A549 (cell line): ENCODE measurements around the gene OMP.

Source experiments
- TF ChIP-seq, protein P1 (sequence below): fragments of >200 bp; sonication (Bioruptor Twin); formaldehyde crosslinking; IDR thresholded peaks from 3 replicates; pipeline ENCODE4 v1.6.1; 2016
- TF ChIP-seq, protein P2 (sequence below): fragments of >200 bp; sonication (Bioruptor Twin); formaldehyde crosslinking; IDR thresholded peaks from 3 replicates; pipeline ENCODE4 v1.5.1; 2016

DNA sequence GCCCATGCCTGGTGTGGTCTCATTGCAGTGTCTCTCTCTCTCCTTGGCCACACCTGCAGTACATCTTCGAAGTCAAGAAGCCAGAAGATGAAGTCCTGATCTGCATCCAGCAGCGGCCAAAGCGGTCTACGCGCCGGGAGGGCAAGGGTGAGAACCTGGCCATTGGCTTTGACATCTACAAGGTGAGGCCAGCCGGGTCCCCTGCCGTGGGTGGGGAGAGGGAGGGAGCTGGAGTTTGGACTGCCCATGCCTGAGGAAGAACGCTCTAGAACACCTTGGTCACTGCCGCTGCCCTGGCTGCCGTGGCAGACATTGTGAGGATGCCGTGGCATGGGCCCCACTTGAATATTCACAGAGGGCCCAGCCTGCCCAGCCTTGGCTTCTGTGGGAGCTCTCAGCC is 16.3 kb downstream of the OMP start:
- TF ChIP-seq, protein P1, sequence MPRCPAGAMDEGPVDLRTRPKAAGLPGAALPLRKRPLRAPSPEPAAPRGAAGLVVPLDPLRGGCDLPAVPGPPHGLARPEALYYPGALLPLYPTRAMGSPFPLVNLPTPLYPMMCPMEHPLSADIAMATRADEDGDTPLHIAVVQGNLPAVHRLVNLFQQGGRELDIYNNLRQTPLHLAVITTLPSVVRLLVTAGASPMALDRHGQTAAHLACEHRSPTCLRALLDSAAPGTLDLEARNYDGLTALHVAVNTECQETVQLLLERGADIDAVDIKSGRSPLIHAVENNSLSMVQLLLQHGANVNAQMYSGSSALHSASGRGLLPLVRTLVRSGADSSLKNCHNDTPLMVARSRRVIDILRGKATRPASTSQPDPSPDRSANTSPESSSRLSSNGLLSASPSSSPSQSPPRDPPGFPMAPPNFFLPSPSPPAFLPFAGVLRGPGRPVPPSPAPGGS: no peak
- TF ChIP-seq, protein P2, sequence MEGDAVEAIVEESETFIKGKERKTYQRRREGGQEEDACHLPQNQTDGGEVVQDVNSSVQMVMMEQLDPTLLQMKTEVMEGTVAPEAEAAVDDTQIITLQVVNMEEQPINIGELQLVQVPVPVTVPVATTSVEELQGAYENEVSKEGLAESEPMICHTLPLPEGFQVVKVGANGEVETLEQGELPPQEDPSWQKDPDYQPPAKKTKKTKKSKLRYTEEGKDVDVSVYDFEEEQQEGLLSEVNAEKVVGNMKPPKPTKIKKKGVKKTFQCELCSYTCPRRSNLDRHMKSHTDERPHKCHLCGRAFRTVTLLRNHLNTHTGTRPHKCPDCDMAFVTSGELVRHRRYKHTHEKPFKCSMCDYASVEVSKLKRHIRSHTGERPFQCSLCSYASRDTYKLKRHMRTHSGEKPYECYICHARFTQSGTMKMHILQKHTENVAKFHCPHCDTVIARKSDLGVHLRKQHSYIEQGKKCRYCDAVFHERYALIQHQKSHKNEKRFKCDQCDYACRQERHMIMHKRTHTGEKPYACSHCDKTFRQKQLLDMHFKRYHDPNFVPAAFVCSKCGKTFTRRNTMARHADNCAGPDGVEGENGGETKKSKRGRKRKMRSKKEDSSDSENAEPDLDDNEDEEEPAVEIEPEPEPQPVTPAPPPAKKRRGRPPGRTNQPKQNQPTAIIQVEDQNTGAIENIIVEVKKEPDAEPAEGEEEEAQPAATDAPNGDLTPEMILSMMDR: no peak
